Motor neuron (in vitro differentiated cells): ENCODE data around the gene FRMD4A. TPM values are rescaled to one million over a fixed set of nuclear protein-coding genes. Genes with fewer than 3 reads are reported as not detected.
A peak's percentile ranks its signal among the peaks of the same experiment; 100 is the strongest.

ENCODE experiments used
- ATAC-seq, 8 experiments: fragments of 200-7000 bp; cut with Tn5 transposase; replicated peaks in 6 of 8; 2 replicates each; pipeline ENCODE4 v1.8.0; 2021; ENCODE audit warnings: mild to moderate bottlenecking in 8 of 8, moderate library complexity in 8 of 8
- H3K27ac ChIP-seq, 2 donors: fragments of 250-450 bp; sonication (Bioruptor Pico); 2 replicates each; pipeline ENCODE4 v1.9.0; 2021; ENCODE audit warnings: antibody characterized with exemption in 2 of 2, mild to moderate bottlenecking in 2 of 2, moderate library complexity in 1 of 2
- H3K4me1 ChIP-seq, 2 donors: fragments of 250-450 bp; sonication (Bioruptor Pico); replicated peaks in 1 of 2; 2 replicates each; pipeline ENCODE4 v1.6.1; 2021; ENCODE audit warnings: antibody characterized with exemption in 2 of 2, mild to moderate bottlenecking in 2 of 2, moderate library complexity in 1 of 2
- H3K4me3 ChIP-seq, 5 donors: fragments of 250-450 bp; sonication (Bioruptor Pico); 2 replicates each; pipeline ENCODE4 v1.9.0; 2021; ENCODE audit warnings: antibody characterized with exemption in 5 of 5, mild to moderate bottlenecking in 5 of 5, moderate library complexity in 4 of 5
- WGBS, 10 experiments: fragments of 450-650 bp; shearing (Covaris generic); methylation state at CpG; one replicate each; pipeline ENCODE4 v1.0.0; 2022; 5-methylcytosine and 5-hydroxymethylcytosine counted together
- in situ Hi-C, 9 experiments: fragments of 400-800 bp; cut with MboI; loops; one replicate each; pipeline ENCODE4 v1.15.0; 2021; ENCODE audit warnings: low sequenced_read_pairs in 9 of 9, low pct_unique_long_range_greater_than_20kb in 2 of 9; ENCODE audit not compliant: unreplicated experiment in 9 of 9
- total RNA-seq, 8 experiments: library from RNA; unstranded; fragments of 300-600 nt; gene quantifications; 2 replicates each; pipeline versions ENCODE4 v1.2.3 to v1.2.4, GENCODE V29; 2022

FRMD4A gene
- total RNA-seq, 8 experiments from 2014 or later: 18.6 to 87.3 (median 44.5) TPM

- in situ Hi-C loops: no loop called here
- Histone ChIP-seq H3K27ac (no peak overlapping the region), H3K4me3 (no peak overlapping the region), H3K4me1 (peaks cover 5 to 11% of the 10 kb centered on the region in 2 donors)
- ATAC-seq: no peak
- 25 to 100% (median 81%) methylated on average over 1 to 5 of the region's 5 CpGs for WGBS, 10 experiments
These were observed 26.7 kb downstream of the FRMD4A start for GRCh38 chr10:14304046-14304445.

DNA sequence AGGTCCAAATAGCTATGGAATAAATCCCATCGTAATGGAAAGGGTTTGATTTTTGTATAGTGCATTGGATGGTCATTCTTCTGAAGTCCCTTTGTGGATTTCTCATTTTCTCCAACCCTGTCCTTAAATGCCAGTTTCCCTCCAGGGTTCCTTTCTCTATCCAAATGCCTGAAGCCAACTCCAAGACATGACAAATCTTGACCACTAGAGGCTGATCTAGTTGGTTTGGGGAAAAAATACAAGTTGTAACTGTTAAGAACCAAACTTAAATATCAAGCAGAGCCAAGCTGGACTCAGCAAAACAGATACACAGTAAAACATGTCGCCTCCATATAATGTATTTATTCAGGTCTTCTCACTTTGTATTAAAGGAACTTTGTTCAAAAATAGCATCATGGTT lies 28.7 kb downstream of the FRMD4A start:
- peaks cover 9 to 16% of the 10 kb centered on the region in 2 donors for H3K4me1 ChIP-seq
- H3K4me3 ChIP-seq: no peak overlapping the region
- 0 to 80% (median 26%) methylated on average over 1 to 2 of the region's 2 CpGs; no CpG with 5 or more reads in 2 of the 10 experiments for WGBS, 10 experiments
- in situ Hi-C loops: no loop called here
- no peak for ATAC-seq
- H3K27ac ChIP-seq: no peak overlapping the region

- WGBS, 10 experiments: 5 to 81% (median 60%) methylated on average over 1 to 3 of the region's 3 CpGs; no CpG with 5 or more reads in 5 of the 10 experiments
- Histone ChIP-seq H3K27ac (no peak overlapping the region), H3K4me3 (no peak overlapping the region), H3K4me1 (peaks cover 27 to 40% of the 10 kb centered on the region in 2 donors)
- in situ Hi-C loops: no loop called here
- peak in 3 of 8 experiments; percentile 15 to 76 (median 62) for ATAC-seq
These were observed 31.2 kb downstream of the FRMD4A start for GRCh38 chr10:14299556-14299955.

DNA sequence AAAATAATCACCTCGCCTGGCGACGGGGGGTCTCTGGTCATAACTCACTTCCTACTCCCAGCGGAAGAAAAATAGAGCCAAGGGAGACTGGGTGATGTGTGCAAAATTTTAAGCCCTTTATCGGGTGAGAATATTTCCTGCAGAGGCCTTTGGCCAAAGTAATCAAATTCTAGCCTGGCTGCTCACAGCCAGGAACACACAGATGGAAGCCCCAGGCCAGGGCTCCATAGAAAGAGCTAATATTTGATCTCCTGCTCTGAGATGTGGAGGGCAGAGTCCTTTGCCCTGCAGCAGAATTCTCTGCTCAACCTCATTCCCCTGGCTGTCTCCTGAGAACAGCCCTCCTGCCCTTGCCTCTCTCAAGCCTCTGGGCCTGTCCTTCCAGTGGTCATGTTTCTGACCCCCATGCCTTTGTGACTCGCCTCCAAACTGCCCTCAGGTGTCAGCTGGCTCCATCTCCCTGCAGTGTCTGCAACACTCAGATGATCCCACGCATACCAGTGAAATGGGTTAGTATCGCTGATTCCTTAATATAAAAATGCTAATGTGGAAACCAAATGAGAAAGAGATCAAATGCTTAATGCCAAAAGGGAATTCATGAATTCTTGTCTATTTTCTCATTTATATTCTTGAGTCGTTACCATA lies 34.5 kb downstream of the FRMD4A start:
- WGBS, 10 experiments: 27 to 100% (median 57%) methylated on average over 1 to 9 of the region's 9 CpGs; no CpG with 5 or more reads in 1 of the 10 experiments
- peaks cover 31 to 52% of the 10 kb centered on the region in 2 donors for H3K4me1 ChIP-seq
- in situ Hi-C loops: no loop called here
- peak overlapping the region in 1 of 2 donors; percentile 50 for H3K27ac ChIP-seq
- ATAC-seq: peak in 7 of 8 experiments; percentile 43 to 93 (median 59)
- no peak overlapping the region for H3K4me3 ChIP-seq

DNA sequence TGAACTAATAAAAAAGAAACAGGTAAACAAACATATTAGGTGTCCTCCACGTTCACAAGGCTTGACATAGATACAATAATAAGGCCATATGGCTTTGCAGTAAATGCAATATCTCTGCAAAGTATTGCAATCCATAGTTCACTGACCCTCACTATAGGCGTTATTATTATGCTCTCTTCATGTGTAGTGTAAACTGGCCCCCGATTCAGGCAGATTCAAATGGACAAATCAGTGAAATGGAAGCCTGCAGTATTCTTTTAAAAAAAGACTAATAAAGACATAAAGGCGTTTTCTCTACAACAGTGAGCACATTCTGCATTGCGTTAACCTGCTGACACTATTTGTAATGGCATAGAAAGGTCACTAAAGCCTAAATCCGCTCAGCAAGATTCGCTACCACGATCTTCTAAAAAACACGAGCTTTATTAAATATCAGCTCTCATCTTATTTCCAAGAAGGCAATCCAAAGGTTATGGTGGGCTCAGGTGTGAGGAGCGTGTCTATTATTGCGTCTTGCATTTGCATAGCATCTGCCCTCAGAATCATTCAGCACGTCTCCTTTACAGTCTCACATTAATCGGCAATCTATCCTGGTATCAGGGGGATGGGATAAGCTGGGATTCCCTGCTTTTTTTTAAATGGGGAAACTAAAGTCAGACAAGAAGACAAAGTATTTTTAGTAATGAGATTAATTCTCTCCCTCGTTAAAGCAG lies 36.2 kb downstream of the FRMD4A start:
- peak overlapping the region in 1 of 5 donors; percentile 10 for H3K4me3 ChIP-seq
- in situ Hi-C loops: no loop called here
- peak overlapping the region in 1 of 2 donors; percentile 80 for H3K27ac ChIP-seq
- 0 to 63% (median 44%) methylated on average over 2 to 13 of the region's 14 CpGs for WGBS, 10 experiments
- ATAC-seq: peak in 4 of 8 experiments; percentile 83 to 88 (median 86)
- peaks cover 27 to 46% of the 10 kb centered on the region in 2 donors for H3K4me1 ChIP-seq

- 14 to 100% (median 82%) methylated on average over 1 to 3 of the region's 3 CpGs; no CpG with 5 or more reads in 1 of the 10 experiments for WGBS, 10 experiments
- no peak for ATAC-seq
- Histone ChIP-seq H3K27ac (peak overlapping the region in 1 of 2 donors; percentile 80), H3K4me1 (peaks cover 26 to 43% of the 10 kb centered on the region in 2 donors), H3K4me3 (no peak overlapping the region)
- in situ Hi-C loops: no loop called here
These were observed 37.2 kb downstream of the FRMD4A start for GRCh38 chr10:14293526-14293925.

DNA sequence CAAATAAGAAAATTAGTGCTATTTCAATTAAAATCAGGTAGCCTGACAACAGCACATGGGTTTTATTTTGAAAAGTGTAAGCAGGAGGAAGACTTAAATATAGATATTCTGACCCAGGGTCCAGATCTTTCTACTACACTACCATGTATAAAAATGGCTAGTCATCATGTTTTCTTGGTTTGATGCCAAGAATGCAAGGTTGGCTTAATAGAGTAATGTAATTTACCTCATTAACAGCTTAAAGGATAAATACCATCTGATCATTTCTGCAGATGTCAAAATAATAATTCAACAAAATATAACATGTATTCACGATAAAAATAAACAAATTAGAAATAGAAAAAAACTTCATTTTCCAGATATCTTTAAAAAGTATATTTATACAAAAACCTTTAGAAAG lies 39.4 kb downstream of the FRMD4A start:
- no peak for ATAC-seq
- in situ Hi-C loops: no loop called here
- Histone ChIP-seq H3K4me1 (peaks cover 15 to 29% of the 10 kb centered on the region in 2 donors), H3K4me3 (no peak overlapping the region), H3K27ac (no peak overlapping the region)
- WGBS, 10 experiments: 14 to 100% (median 78%) methylated on average over 1 of the region's 1 CpG

DNA sequence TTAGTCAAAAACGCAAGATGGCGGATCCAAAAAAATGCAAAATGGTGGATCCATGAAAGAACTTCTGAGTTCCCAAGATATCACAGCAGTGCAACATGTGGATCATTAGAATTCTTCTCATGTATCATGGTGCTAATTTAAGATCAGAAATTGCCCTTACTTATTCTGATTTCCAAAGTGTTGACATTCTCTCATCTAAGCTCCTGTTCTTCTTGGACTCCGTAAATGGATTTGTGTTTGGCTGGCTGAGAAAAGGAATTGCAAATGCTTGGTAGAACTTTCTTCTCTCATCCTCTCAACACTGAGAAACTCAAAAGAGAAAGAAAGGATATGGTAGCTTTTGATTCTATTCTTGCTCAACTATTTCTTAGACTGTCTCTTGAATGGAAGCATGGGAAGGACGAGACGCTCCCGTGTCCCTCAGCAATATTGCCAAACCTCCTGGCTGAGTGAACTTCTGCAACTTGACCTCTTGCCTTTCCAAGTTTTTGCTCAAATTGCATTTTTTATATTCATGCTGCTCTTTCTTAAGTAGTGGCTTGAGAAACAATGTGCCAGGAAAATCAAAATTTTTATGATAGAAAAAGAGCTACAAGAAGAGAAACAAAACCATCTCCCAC lies 44.7 kb downstream of the FRMD4A start:
- no peak for ATAC-seq
- H3K4me1 ChIP-seq: peaks cover 4 to 7% of the 10 kb centered on the region in 2 donors
- no peak overlapping the region for H3K27ac ChIP-seq
- WGBS, 10 experiments: 32 to 100% (median 98%) methylated on average over 2 to 6 of the region's 6 CpGs; no CpG with 5 or more reads in 1 of the 10 experiments
- in situ Hi-C loops: no loop called here
- no peak overlapping the region for H3K4me3 ChIP-seq

- peaks cover 16 to 22% of the 10 kb centered on the region in 2 donors for H3K4me1 ChIP-seq
- in situ Hi-C loops: no loop called here
- no peak overlapping the region for H3K4me3 ChIP-seq
- WGBS, 10 experiments: 20 to 75% (median 48%) methylated on average over 2 to 4 of the region's 4 CpGs; no CpG with 5 or more reads in 3 of the 10 experiments
- ATAC-seq: peak in 4 of 8 experiments; percentile 66 to 77 (median 72)
- H3K27ac ChIP-seq: no peak overlapping the region
These were observed 48.4 kb downstream of the FRMD4A start for GRCh38 chr10:14282276-14282675.

GRCh38 chr10:14278533-14278932 lies 52.2 kb downstream of the FRMD4A start:
- in situ Hi-C loops: no loop called here
- ATAC-seq: peak in 5 of 8 experiments; percentile 48 to 65 (median 62)
- peak overlapping the region in 1 of 2 donors; percentile 46 for H3K27ac ChIP-seq

DNA sequence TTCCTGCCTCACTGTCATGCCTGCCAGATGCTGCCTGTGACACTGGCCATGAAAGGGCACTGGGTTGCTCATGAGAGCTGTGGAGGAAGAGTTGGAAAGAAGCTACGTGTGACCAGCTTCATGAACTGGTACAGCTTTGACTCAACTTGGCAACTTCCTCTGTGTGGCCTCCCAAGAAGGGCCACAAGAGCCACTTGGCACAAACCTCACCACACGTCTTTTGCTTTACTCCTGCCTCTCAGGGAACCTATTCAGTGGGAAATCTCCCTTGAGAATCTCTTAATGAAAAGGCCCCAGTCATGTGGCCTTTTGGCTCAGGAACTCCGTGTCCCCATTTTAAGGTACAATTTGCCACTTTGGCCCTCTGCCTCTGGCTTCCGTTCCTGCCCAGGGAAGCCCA lies 54.5 kb downstream of the FRMD4A start:
- peaks cover 12 to 14% of the 10 kb centered on the region in 2 donors for H3K4me1 ChIP-seq
- in situ Hi-C loops: no loop called here
- H3K27ac ChIP-seq: no peak overlapping the region
- no peak for ATAC-seq
- H3K4me3 ChIP-seq: no peak overlapping the region
- 0 to 100% (median 76%) methylated on average over 1 to 3 of the region's 4 CpGs; no CpG with 5 or more reads in 4 of the 10 experiments for WGBS, 10 experiments

More at GRCh38 chr10:14278533-14278932, 52.2 kb downstream of the FRMD4A start:
- Histone ChIP-seq H3K4me1 (peaks cover 16 to 22% of the 10 kb centered on the region in 2 donors), H3K4me3 (no peak overlapping the region)
- WGBS, 10 experiments: 13 to 60% (median 40%) methylated on average over 1 to 8 of the region's 8 CpGs; no CpG with 5 or more reads in 1 of the 10 experiments

DNA sequence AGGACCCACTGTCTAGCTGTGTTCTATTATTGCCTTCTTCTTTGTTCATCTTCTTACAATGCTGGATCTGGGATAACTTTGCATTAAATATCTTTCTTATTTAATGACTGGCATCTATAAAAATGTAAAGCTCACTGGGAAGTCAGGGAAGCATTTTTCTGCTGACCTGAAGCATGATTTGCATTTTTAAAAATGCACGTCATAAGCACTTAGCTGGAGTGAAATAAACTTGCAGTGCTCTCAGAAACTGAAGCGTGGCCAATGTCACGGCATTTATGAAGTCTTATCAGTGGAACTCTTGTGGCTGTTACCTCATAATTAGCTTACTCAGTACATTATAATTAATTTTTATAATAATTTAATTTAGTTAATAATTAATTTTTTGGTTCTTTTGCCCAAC lies 59.1 kb downstream of the FRMD4A start:
- no peaks in the 10 kb centered on the region for H3K4me1 ChIP-seq
- 33 to 100% (median 69%) methylated on average over 2 to 3 of the region's 3 CpGs; no CpG with 5 or more reads in 2 of the 10 experiments for WGBS, 10 experiments
- no peak for ATAC-seq
- in situ Hi-C loops: no loop called here
- no peak overlapping the region for H3K27ac ChIP-seq
- no peak overlapping the region for H3K4me3 ChIP-seq

GRCh38 chr10:14270370-14270769 lies 60.4 kb downstream of the FRMD4A start:
- in situ Hi-C loops: no loop called here
- 0 to 87% (median 80%) methylated on average over 1 to 3 of the region's 3 CpGs; no CpG with 5 or more reads in 1 of the 10 experiments for WGBS, 10 experiments
- H3K4me1 ChIP-seq: peaks cover 0 to 5% of the 10 kb centered on the region in 2 donors
- no peak for ATAC-seq
- H3K27ac ChIP-seq: no peak overlapping the region
- no peak overlapping the region for H3K4me3 ChIP-seq
